CD8-positive, alpha-beta memory T cell (primary cell): ENCODE measurements around the gene PLXNA1. TPM values are rescaled to one million over a fixed set of nuclear protein-coding genes. Genes with fewer than 3 reads are reported as not detected.

Experiments
- CTCF ChIA-PET: fragments of 350-600 bp; sonication (Branson Sonifier 250); formaldehyde crosslinking; loops from one replicate; lab custom pipeline; 2021; ENCODE audit warnings: antibody characterized with exemption; lab: Charles Lee
- POLR2A ChIA-PET: fragments of 350-600 bp; sonication (Branson Sonifier 250); formaldehyde crosslinking; loops from one replicate; lab custom pipeline; 2021; ENCODE audit warnings: antibody characterized with exemption; lab: Charles Lee
- DNase-seq, 5 donors: peaks; one replicate each; pipeline versions ENCODE4 v3.0.0 to v3.0.0-alpha.2; 2020 to 2022; ENCODE audit warnings: mixed read lengths in 1 of 5
- H3K27ac ChIP-seq: one replicate; pipeline ENCODE4 v1.7.0; 2013; ENCODE audit warnings: low read depth, mild to moderate bottlenecking, low read length, moderate library complexity
- H3K27me3 ChIP-seq: 2 replicates; pipeline ENCODE4 v1.7.0; 2013; ENCODE audit warnings: low read length, mild to moderate bottlenecking; ENCODE audit not compliant: insufficient read depth, poor library complexity, severe bottlenecking
- H3K36me3 ChIP-seq: 2 replicates; pipeline ENCODE4 v1.7.0; 2013; ENCODE audit warnings: mild to moderate bottlenecking, low read length, moderate library complexity; ENCODE audit not compliant: insufficient read depth
- H3K4me1 ChIP-seq: 2 replicates; pipeline ENCODE4 v1.7.0; 2013; ENCODE audit warnings: mild to moderate bottlenecking, low read length, moderate library complexity; ENCODE audit not compliant: insufficient read depth
- H3K4me3 ChIP-seq: 2 replicates; pipeline ENCODE4 v1.7.0; 2013; ENCODE audit warnings: mild to moderate bottlenecking, low read length
- H3K9me3 ChIP-seq: 2 replicates; pipeline ENCODE4 v1.7.0; 2013; ENCODE audit warnings: mild to moderate bottlenecking, low read length
- H3K27ac Mint-ChIP-seq, 8 donors: one replicate each; pipeline ENCODE4 v1.8.0; 2020 to 2021; ENCODE audit warnings: mixed read lengths in 8 of 8, mild to moderate bottlenecking in 6 of 8, inconsistent platforms in 3 of 8, moderate library complexity in 3 of 8
- H3K27me3 Mint-ChIP-seq, 2 donors: one replicate each; pipeline ENCODE4 v1.8.0; 2020 to 2021; ENCODE audit warnings: mixed read lengths in 2 of 2, mild to moderate bottlenecking in 1 of 2, moderate library complexity in 1 of 2
- H3K36me3 Mint-ChIP-seq, 3 donors: one replicate each; pipeline ENCODE4 v1.8.0; 2020 to 2021; ENCODE audit warnings: mixed read lengths in 3 of 3, inconsistent platforms in 1 of 3, mild to moderate bottlenecking in 1 of 3
- H3K4me1 Mint-ChIP-seq, 3 donors: one replicate each; pipeline ENCODE4 v1.8.0; 2020 to 2021; ENCODE audit warnings: mixed read lengths in 3 of 3, inconsistent platforms in 1 of 3, mild to moderate bottlenecking in 1 of 3
- H3K4me3 Mint-ChIP-seq, 7 donors: one replicate each; pipeline ENCODE4 v1.8.0; 2020 to 2021; ENCODE audit warnings: mixed read lengths in 7 of 7, mild to moderate bottlenecking in 6 of 7, moderate library complexity in 4 of 7, inconsistent platforms in 2 of 7
- H3K9me3 Mint-ChIP-seq, 5 donors: one replicate each; pipeline ENCODE4 v1.8.0; 2020 to 2022; ENCODE audit warnings: mixed read lengths in 5 of 5, mild to moderate bottlenecking in 3 of 5, moderate library complexity in 2 of 5, inconsistent platforms in 1 of 5
- polyA plus RNA-seq: library from polyadenylated mRNA; unstranded; fragments of 300-500 nt; fragmentation: Illumina TruSeq; gene quantifications from one replicate; pipeline ENCODE4 v1.2.3, GENCODE V29; 2021
- total RNA-seq, 2 experiments: library from RNA; stranded (reverse); gene quantifications; one replicate each; pipeline ENCODE4 v1.2.3, GENCODE V29; 2021

Gene PLXNA1
- total and polyA plus RNA-seq, 3 experiments from 2014 or later, result 1.0 to 15.9 (median 14.4) TPM

GRCh38 chr3:126938520-126939337, 44.2 kb upstream of the PLXNA1 start:
- Mint-ChIP-seq H3K36me3 (peaks cover 0 to 5% (median 1%) of the 10 kb centered on the region in 3 donors), H3K27me3 (no peaks in the 10 kb centered on the region), H3K4me1 (no peaks in the 10 kb centered on the region), H3K9me3 (no peaks in the 10 kb centered on the region), H3K27ac (no peak overlapping the region), H3K4me3 (no peak overlapping the region)
- ChIA-PET POLR2A (no interaction called here), CTCF (no interaction called here)
- Histone ChIP-seq H3K4me1 (no peaks in the 10 kb centered on the region), H3K4me3 (no peak overlapping the region), H3K36me3 (no peaks in the 10 kb centered on the region), H3K9me3 (no peaks in the 10 kb centered on the region), H3K27ac (no peak overlapping the region), H3K27me3 (no peaks in the 10 kb centered on the region)
- no peak for DNase-seq

DNA sequence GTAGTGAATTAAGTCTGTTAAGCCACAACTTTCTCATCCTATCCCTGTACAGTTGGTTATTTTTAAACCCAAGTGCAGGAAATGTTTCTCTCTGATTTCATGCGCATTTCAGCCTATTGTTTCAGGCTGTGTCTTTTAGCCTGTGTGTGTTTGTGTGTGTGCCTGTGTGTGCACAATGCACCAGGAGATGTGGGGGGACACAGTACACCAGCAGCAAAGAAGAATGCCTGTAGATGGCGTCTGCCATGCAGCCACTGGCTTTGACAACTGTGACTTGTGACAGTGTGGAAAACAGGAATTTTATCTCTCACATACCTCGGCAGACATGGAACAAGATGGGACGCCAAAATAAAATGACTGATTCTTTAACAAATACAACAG, 43.6 kb upstream of the PLXNA1 start:
- POLR2A ChIA-PET, result no interaction called here
- Histone ChIP-seq H3K27ac (no peak overlapping the region), H3K36me3 (no peaks in the 10 kb centered on the region), H3K27me3 (no peaks in the 10 kb centered on the region), H3K4me1 (no peaks in the 10 kb centered on the region), H3K4me3 (no peak overlapping the region), H3K9me3 (no peaks in the 10 kb centered on the region)
- H3K4me3 Mint-ChIP-seq, result no peak overlapping the region
- no peaks in the 10 kb centered on the region for H3K9me3 Mint-ChIP-seq
- no peak overlapping the region for H3K27ac Mint-ChIP-seq
- peaks cover 0 to 5% (median 1%) of the 10 kb centered on the region in 3 donors for H3K36me3 Mint-ChIP-seq
- CTCF ChIA-PET, result no interaction called here
- peaks cover 0 to 2% (median 0%) of the 10 kb centered on the region in 3 donors for H3K4me1 Mint-ChIP-seq
- H3K27me3 Mint-ChIP-seq, result no peaks in the 10 kb centered on the region
- no peak for DNase-seq

GRCh38 chr3:126939733-126940132, 43.2 kb upstream of the PLXNA1 start:
- ChIA-PET CTCF (no interaction called here), POLR2A (no interaction called here)
- H3K4me1 Mint-ChIP-seq, result peaks cover 0 to 3% (median 0%) of the 10 kb centered on the region in 3 donors
- no peaks in the 10 kb centered on the region for H3K9me3 ChIP-seq
- no peaks in the 10 kb centered on the region for H3K9me3 Mint-ChIP-seq
- H3K27me3 Mint-ChIP-seq, result no peaks in the 10 kb centered on the region
- no peaks in the 10 kb centered on the region for H3K4me1 ChIP-seq
- no peak overlapping the region for H3K4me3 ChIP-seq
- H3K27ac ChIP-seq, result no peak overlapping the region
- no peak overlapping the region for H3K4me3 Mint-ChIP-seq
- no peak overlapping the region for H3K27ac Mint-ChIP-seq
- DNase-seq, result no peak
- H3K36me3 ChIP-seq, result no peaks in the 10 kb centered on the region
- peaks cover 0 to 5% (median 1%) of the 10 kb centered on the region in 3 donors for H3K36me3 Mint-ChIP-seq
- no peaks in the 10 kb centered on the region for H3K27me3 ChIP-seq

GRCh38 chr3:126941721-126942270, 41.1 kb upstream of the PLXNA1 start:
- Histone ChIP-seq H3K4me1 (no peaks in the 10 kb centered on the region), H3K27ac (no peak overlapping the region), H3K9me3 (no peaks in the 10 kb centered on the region), H3K4me3 (no peak overlapping the region), H3K27me3 (no peaks in the 10 kb centered on the region), H3K36me3 (no peaks in the 10 kb centered on the region)
- CTCF ChIA-PET, result no interaction called here
- Mint-ChIP-seq H3K4me3 (no peak overlapping the region), H3K9me3 (no peaks in the 10 kb centered on the region), H3K27ac (peak overlapping the region in 1 of 8 donors; percentile 68), H3K4me1 (peaks cover 0 to 3% (median 0%) of the 10 kb centered on the region in 3 donors), H3K36me3 (peaks cover 0 to 5% (median 1%) of the 10 kb centered on the region in 3 donors), H3K27me3 (no peaks in the 10 kb centered on the region)
- POLR2A ChIA-PET, result no interaction called here
- DNase-seq, result no peak

DNA sequence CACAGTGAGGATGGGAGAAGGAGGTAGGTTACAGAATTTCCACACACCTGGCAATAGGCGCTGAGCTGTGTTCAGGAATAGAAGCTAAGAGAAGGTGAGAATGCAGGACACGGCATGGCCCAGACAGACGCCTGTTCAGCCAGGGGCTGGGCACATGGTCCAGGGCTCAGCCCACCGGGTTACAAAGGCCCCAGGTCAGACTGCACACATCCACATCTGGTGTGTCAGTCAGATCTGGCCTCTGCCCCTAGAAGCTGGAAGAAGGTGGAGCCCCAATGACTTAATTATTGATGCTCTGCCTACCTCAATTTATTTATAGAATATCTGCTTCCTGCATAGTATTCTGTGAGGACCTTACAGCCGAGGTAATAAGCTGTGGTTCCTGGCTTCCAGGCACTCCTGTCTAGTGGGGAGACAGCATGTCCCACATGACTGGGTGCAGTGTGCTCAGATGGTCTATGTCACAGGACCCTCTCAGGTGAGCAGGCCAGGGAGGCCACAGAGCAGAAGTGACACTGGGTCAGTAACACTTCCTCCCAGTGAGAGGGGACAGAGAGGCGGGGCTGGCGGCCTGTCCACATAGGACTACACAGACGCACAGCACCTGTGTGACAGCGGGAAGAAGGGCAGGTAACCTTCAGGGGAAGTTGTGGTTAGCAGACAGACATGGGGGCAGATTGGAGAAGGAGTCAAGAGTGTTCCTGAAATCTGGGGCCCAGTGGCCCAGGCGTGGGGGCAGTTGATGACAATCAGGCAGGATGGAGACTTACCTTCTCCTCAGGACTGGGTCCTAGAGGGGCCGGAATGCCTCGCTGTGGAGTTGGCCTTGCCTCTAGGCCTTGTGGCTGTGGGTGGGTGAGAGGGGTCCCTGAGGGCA, 38.6 kb upstream of the PLXNA1 start:
- H3K4me1 ChIP-seq, result no peaks in the 10 kb centered on the region
- POLR2A ChIA-PET, result no interaction called here
- Mint-ChIP-seq H3K27ac (peak overlapping the region in 1 of 8 donors; percentile 55), H3K27me3 (no peaks in the 10 kb centered on the region), H3K9me3 (no peaks in the 10 kb centered on the region), H3K36me3 (peaks cover 3 to 17% (median 7%) of the 10 kb centered on the region in 3 donors), H3K4me1 (peaks cover 0 to 8% (median 4%) of the 10 kb centered on the region in 3 donors), H3K4me3 (no peak overlapping the region)
- H3K9me3 ChIP-seq, result no peaks in the 10 kb centered on the region
- no peak for DNase-seq
- no peak overlapping the region for H3K27ac ChIP-seq
- H3K27me3 ChIP-seq, result no peaks in the 10 kb centered on the region
- H3K4me3 ChIP-seq, result no peak overlapping the region
- CTCF ChIA-PET, result no interaction called here
- no peaks in the 10 kb centered on the region for H3K36me3 ChIP-seq

- DNase-seq, result no peak
- no peaks in the 10 kb centered on the region for H3K36me3 ChIP-seq
- Mint-ChIP-seq H3K9me3 (no peaks in the 10 kb centered on the region), H3K27ac (no peak overlapping the region), H3K36me3 (peaks cover 3 to 17% (median 7%) of the 10 kb centered on the region in 3 donors), H3K27me3 (no peaks in the 10 kb centered on the region), H3K4me1 (peaks cover 0 to 8% (median 4%) of the 10 kb centered on the region in 3 donors), H3K4me3 (no peak overlapping the region)
- ChIA-PET POLR2A (no interaction called here), CTCF (no interaction called here)
- H3K27ac ChIP-seq, result no peak overlapping the region
- no peaks in the 10 kb centered on the region for H3K9me3 ChIP-seq
- H3K4me1 ChIP-seq, result no peaks in the 10 kb centered on the region
- H3K27me3 ChIP-seq, result no peaks in the 10 kb centered on the region
- no peak overlapping the region for H3K4me3 ChIP-seq
Measured at GRCh38 chr3:126945171-126945721, 37.7 kb upstream of the PLXNA1 start.

GRCh38 chr3:126945891-126946290, 37.0 kb upstream of the PLXNA1 start:
- H3K9me3 Mint-ChIP-seq, result no peaks in the 10 kb centered on the region
- H3K4me3 ChIP-seq, result no peak overlapping the region
- H3K4me1 ChIP-seq, result no peaks in the 10 kb centered on the region
- H3K4me3 Mint-ChIP-seq, result no peak overlapping the region
- ChIA-PET CTCF (no interaction called here), POLR2A (no interaction called here)
- H3K27me3 ChIP-seq, result no peaks in the 10 kb centered on the region
- H3K9me3 ChIP-seq, result no peaks in the 10 kb centered on the region
- no peak overlapping the region for H3K27ac Mint-ChIP-seq
- H3K36me3 ChIP-seq, result no peaks in the 10 kb centered on the region
- H3K27ac ChIP-seq, result no peak overlapping the region
- H3K36me3 Mint-ChIP-seq, result peaks cover 3 to 17% (median 7%) of the 10 kb centered on the region in 3 donors
- H3K27me3 Mint-ChIP-seq, result no peaks in the 10 kb centered on the region
- DNase-seq, result no peak
- peaks cover 0 to 8% (median 4%) of the 10 kb centered on the region in 3 donors for H3K4me1 Mint-ChIP-seq
